Measurements from ENCODE around the gene HEPACAM. TPM values are rescaled to one million over a fixed set of nuclear protein-coding genes. Genes with fewer than 3 reads are reported as not detected.

The HEPACAM gene
- total RNA-seq, 1 experiment from 2014 or later, result not detected

GRCh38 chr11:124899383-124900145, 36.3 kb downstream of the HEPACAM start:
- Histone ChIP-seq H3K27me3 (ENCODE audit: control insufficient read depth, insufficient read depth, low read length) (no peaks in the 10 kb centered on the region), H3K36me3 (replicated peaks; ENCODE audit: control insufficient read depth, insufficient read depth, low read length) (no peaks in the 10 kb centered on the region), H3K4me3 (ENCODE audit: insufficient read depth, low read depth, low read length) (no peak overlapping the region)
- peak; percentile 52 for DNase-seq

- H3K27me3 ChIP-seq (ENCODE audit: control insufficient read depth, insufficient read depth, low read length), result no peaks in the 10 kb centered on the region
- peak; percentile 55 for DNase-seq
- no peaks in the 10 kb centered on the region for H3K36me3 ChIP-seq (replicated peaks; ENCODE audit: control insufficient read depth, insufficient read depth, low read length)
- H3K4me3 ChIP-seq (ENCODE audit: insufficient read depth, low read depth, low read length), result no peak overlapping the region
Observed at GRCh38 chr11:124898711-124899110, 37.1 kb downstream of the HEPACAM start.

- no peak overlapping the region for H3K4me3 ChIP-seq (ENCODE audit: insufficient read depth, low read depth, low read length)
- H3K36me3 ChIP-seq (replicated peaks; ENCODE audit: control insufficient read depth, insufficient read depth, low read length), result no peaks in the 10 kb centered on the region
- DNase-seq, result peak; percentile 27
- H3K27me3 ChIP-seq (ENCODE audit: control insufficient read depth, insufficient read depth, low read length), result no peaks in the 10 kb centered on the region
Observed at GRCh38 chr11:124898263-124898680, 37.6 kb downstream of the HEPACAM start.

- Histone ChIP-seq H3K36me3 (replicated peaks; ENCODE audit: control insufficient read depth, insufficient read depth, low read length) (no peaks in the 10 kb centered on the region), H3K4me3 (ENCODE audit: insufficient read depth, low read depth, low read length) (no peak within 1 kb of the TSS), H3K27me3 (ENCODE audit: control insufficient read depth, insufficient read depth, low read length) (no peaks in the 10 kb centered on the region)
- DNase-seq, result peak; percentile 19
Observed at GRCh38 chr11:124897674-124898262, 38.1 kb downstream of the HEPACAM start, which contains the start of gene ROBO4. ROBO4 (minus strand) TSS chr11:124897865; CDS start chr11:124897795, 70 bp downstream.

GRCh38 chr11:124896821-124897391, 38.9 kb downstream of the HEPACAM start:
- peak; percentile 19 for DNase-seq
- no peak overlapping the region for H3K4me3 ChIP-seq (ENCODE audit: insufficient read depth, low read depth, low read length)
- no peaks in the 10 kb centered on the region for H3K27me3 ChIP-seq (ENCODE audit: control insufficient read depth, insufficient read depth, low read length)
- no peaks in the 10 kb centered on the region for H3K36me3 ChIP-seq (replicated peaks; ENCODE audit: control insufficient read depth, insufficient read depth, low read length)

GRCh38 chr11:124896071-124896750, 39.6 kb downstream of the HEPACAM start:
- H3K36me3 ChIP-seq (replicated peaks; ENCODE audit: control insufficient read depth, insufficient read depth, low read length), result no peaks in the 10 kb centered on the region
- peak; percentile 18 for DNase-seq
- no peaks in the 10 kb centered on the region for H3K27me3 ChIP-seq (ENCODE audit: control insufficient read depth, insufficient read depth, low read length)
- H3K4me3 ChIP-seq (ENCODE audit: insufficient read depth, low read depth, low read length), result no peak overlapping the region

- H3K27me3 ChIP-seq (ENCODE audit: control insufficient read depth, insufficient read depth, low read length), result no peaks in the 10 kb centered on the region
- DNase-seq, result peak; percentile 33
Observed at GRCh38 chr11:124895471-124895971, 40.3 kb downstream of the HEPACAM start.

GRCh38 chr11:124894606-124895430, 41.0 kb downstream of the HEPACAM start:
- no peak for DNase-seq
- no peaks in the 10 kb centered on the region for H3K27me3 ChIP-seq (ENCODE audit: control insufficient read depth, insufficient read depth, low read length)
- no peaks in the 10 kb centered on the region for H3K36me3 ChIP-seq (replicated peaks; ENCODE audit: control insufficient read depth, insufficient read depth, low read length)
- no peak overlapping the region for H3K4me3 ChIP-seq (ENCODE audit: insufficient read depth, low read depth, low read length)

More at GRCh38 chr11:124895471-124895971, 40.3 kb downstream of the HEPACAM start:
- H3K36me3 ChIP-seq (replicated peaks; ENCODE audit: control insufficient read depth, insufficient read depth, low read length), result no peaks in the 10 kb centered on the region
- H3K4me3 ChIP-seq (ENCODE audit: insufficient read depth, low read depth, low read length), result no peak overlapping the region

- peaks cover under 1% of the 10 kb centered on the region; the same call in 1 of the 2 replicates for H3K27me3 ChIP-seq (ENCODE audit: control insufficient read depth, insufficient read depth, low read length)
- no peak overlapping the region for H3K4me3 ChIP-seq (ENCODE audit: insufficient read depth, low read depth, low read length)
- peak; percentile 19 for DNase-seq
- H3K36me3 ChIP-seq (replicated peaks; ENCODE audit: control insufficient read depth, insufficient read depth, low read length), result no peaks in the 10 kb centered on the region
Observed at GRCh38 chr11:124893781-124894401, 42.0 kb downstream of the HEPACAM start.

GRCh38 chr11:124892750-124893454, 42.9 kb downstream of the HEPACAM start:
- no peaks in the 10 kb centered on the region for H3K36me3 ChIP-seq (replicated peaks; ENCODE audit: control insufficient read depth, insufficient read depth, low read length)
- H3K27me3 ChIP-seq (ENCODE audit: control insufficient read depth, insufficient read depth, low read length), result peaks cover 5% of the 10 kb centered on the region; the same call in 1 of the 2 replicates
- DNase-seq, result peak; percentile 6
- H3K4me3 ChIP-seq (ENCODE audit: insufficient read depth, low read depth, low read length), result no peak overlapping the region

GRCh38 chr11:124892146-124892545, 43.7 kb downstream of the HEPACAM start:
- no peaks in the 10 kb centered on the region for H3K36me3 ChIP-seq (replicated peaks; ENCODE audit: control insufficient read depth, insufficient read depth, low read length)
- DNase-seq, result peak; percentile 13
- H3K27me3 ChIP-seq (ENCODE audit: control insufficient read depth, insufficient read depth, low read length), result peaks cover 6% of the 10 kb centered on the region; the same call in 1 of the 2 replicates
- no peak overlapping the region for H3K4me3 ChIP-seq (ENCODE audit: insufficient read depth, low read depth, low read length)

GRCh38 chr11:124891373-124891861, 44.4 kb downstream of the HEPACAM start:
- H3K27me3 ChIP-seq (ENCODE audit: control insufficient read depth, insufficient read depth, low read length), result peaks cover 6% of the 10 kb centered on the region; the same call in 1 of the 2 replicates
- DNase-seq, result peak; percentile 84
- no peak overlapping the region for H3K4me3 ChIP-seq (ENCODE audit: insufficient read depth, low read depth, low read length)
- no peaks in the 10 kb centered on the region for H3K36me3 ChIP-seq (replicated peaks; ENCODE audit: control insufficient read depth, insufficient read depth, low read length)

Measured in H7 (cell line).